Stimulated activated CD8-positive, alpha-beta memory T cell treated with anti-CD3 and anti-CD28 coated beads, Interleukin-4, amount 100 ng/mL, for 48 hours (primary cell): ENCODE results near the gene CHRM2.

ENCODE experiments used
- DNase-seq: peaks from one replicate; pipeline ENCODE4 v3.0.0-alpha.2; 2020

CHRM2 gene

DNA sequence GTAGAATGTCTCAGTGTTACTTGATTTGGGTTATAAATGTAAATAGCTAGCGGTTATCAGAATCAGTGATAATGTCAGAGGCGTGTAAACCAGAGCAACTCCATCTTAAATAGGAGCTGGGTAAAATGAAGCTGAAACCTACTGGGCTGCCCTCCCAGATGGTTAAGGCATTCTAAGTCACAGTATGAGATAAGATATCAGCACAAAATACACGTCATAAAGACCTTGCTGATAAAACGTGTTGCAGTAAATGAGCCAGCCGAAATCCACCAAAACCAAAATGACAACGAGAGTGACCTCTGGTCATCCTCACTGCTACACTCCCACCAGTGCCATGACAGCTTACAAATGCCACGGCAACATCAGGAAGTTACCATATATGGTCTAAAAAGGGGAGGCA lies 172.3 kb downstream of the CHRM2 start:
- no peak for DNase-seq

GRCh38 chr7:137045573-137045972 lies 177.1 kb downstream of the CHRM2 start:
- DNase-seq: no peak

GRCh38 chr7:137069249-137069963 lies 201.0 kb downstream of the CHRM2 start:
- DNase-seq: no peak
